MM.1S (cell line): ENCODE results near the gene NLRP12.
"Not testable (repeated sequence)": the region's sequence is repeated elsewhere in the genome, so short reads cannot be mapped to it uniquely, and the experiment has no call there.

Experiments
- DNase-seq: peaks from one replicate; pipeline ENCODE4 v3.0.0-alpha.2; 2015
- H2AFZ ChIP-seq: fragments of 300-600 bp; sonication (generic); 2 replicates; pipeline ENCODE4 v1.6.0; 2016; ENCODE audit warnings: antibody characterized with exemption, low read length
- H3F3A ChIP-seq: fragments of 300-600 bp; sonication (generic); 2 replicates; pipeline ENCODE4 v1.6.1; 2016; ENCODE audit warnings: mild to moderate bottlenecking, antibody characterized with exemption, low read length, moderate library complexity, mixed read lengths; ENCODE audit not compliant: insufficient read depth
- H3K27ac ChIP-seq: fragments of 300-600 bp; sonication (generic); 2 replicates; pipeline ENCODE4 v1.5.1; 2016; ENCODE audit warnings: mild to moderate bottlenecking, low read length
- H3K27me3 ChIP-seq: fragments of 300-600 bp; sonication (generic); replicated peaks from 2 replicates; pipeline ENCODE4 v1.6.0; 2016; ENCODE audit warnings: low read length; ENCODE audit not compliant: insufficient read depth
- H3K36me3 ChIP-seq: fragments of 300-600 bp; sonication (generic); replicated peaks from 2 replicates; pipeline ENCODE4 v1.6.1; 2016; ENCODE audit warnings: mild to moderate bottlenecking, low read length, mixed read lengths; ENCODE audit not compliant: insufficient read depth
- H3K4me1 ChIP-seq: fragments of 300-600 bp; sonication (generic); 2 replicates; pipeline ENCODE4 v1.6.1; 2016; ENCODE audit warnings: low read length, mixed read lengths
- H3K4me2 ChIP-seq: fragments of 300-600 bp; sonication (generic); 2 replicates; pipeline ENCODE4 v1.6.0; 2016; ENCODE audit warnings: low read depth, low read length
- H3K4me3 ChIP-seq: fragments of 300-600 bp; sonication (generic); 2 replicates; pipeline ENCODE4 v1.5.1; 2016; ENCODE audit warnings: low read length, mixed read lengths
- H3K79me2 ChIP-seq: fragments of 300-600 bp; sonication (generic); 2 replicates; pipeline ENCODE4 v1.6.1; 2016; ENCODE audit warnings: mixed run types, low read length, mixed read lengths
- H3K9ac ChIP-seq: fragments of 300-600 bp; sonication (generic); 2 replicates; pipeline ENCODE4 v1.6.1; 2016; ENCODE audit warnings: low read length, mixed read lengths
- H3K9me2 ChIP-seq: fragments of 300-600 bp; sonication (generic); replicated peaks from 2 replicates; pipeline ENCODE4 v1.6.1; 2016; ENCODE audit warnings: mild to moderate bottlenecking, low read length, mixed read lengths; ENCODE audit not compliant: insufficient read depth
- H3K9me3 ChIP-seq: fragments of 300-600 bp; sonication (generic); replicated peaks from 2 replicates; pipeline ENCODE4 v1.6.1; 2016; ENCODE audit warnings: mild to moderate bottlenecking, low read length, mixed read lengths; ENCODE audit not compliant: insufficient read depth
- H4K20me1 ChIP-seq: fragments of 300-600 bp; sonication (generic); 2 replicates; pipeline ENCODE4 v1.6.1; 2016; ENCODE audit warnings: mild to moderate bottlenecking, low read length, moderate library complexity, mixed read lengths; ENCODE audit not compliant: insufficient read depth
- EZH2 ChIP-seq: fragments of 300-600 bp; sonication (generic); optimal IDR thresholded peaks from 2 replicates; pipeline ENCODE3; 2017; ENCODE audit warnings: low read depth, mild to moderate bottlenecking, antibody characterized with exemption, low read length, mixed read lengths
- EZH2phosphoT487 ChIP-seq: fragments of 300-600 bp; sonication (generic); IDR thresholded peaks from 2 replicates; pipeline ENCODE4 v1.6.1; 2018; ENCODE audit warnings: antibody characterized with exemption, low read length
- TF ChIP-seq, protein P1 (sequence below): fragments of 300-600 bp; sonication (generic); IDR thresholded peaks from 2 replicates; pipeline ENCODE4 v1.5.1; 2016; ENCODE audit warnings: antibody characterized with exemption, low read length, mixed read lengths

NLRP12 gene

DNA sequence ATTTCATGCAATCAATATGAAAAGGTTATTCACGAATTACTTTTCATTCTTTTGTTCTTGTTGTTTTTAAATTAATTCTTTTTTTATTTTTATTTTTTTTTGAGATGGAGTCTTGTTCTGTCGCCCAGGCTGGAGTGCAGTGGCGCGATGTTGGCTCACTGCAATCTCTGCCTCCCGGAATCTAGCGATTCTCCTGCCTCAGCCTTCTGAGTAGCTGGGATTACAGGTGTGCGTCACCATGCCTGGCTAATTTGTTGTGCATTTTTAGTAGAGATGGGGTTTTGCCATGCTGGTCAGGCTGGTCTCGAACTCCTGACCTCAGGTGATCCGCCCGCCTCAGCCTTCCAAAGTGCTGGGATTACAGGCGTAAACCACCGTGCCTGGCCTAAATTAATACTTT lies 16.1 kb upstream of the NLRP12 start:
- H2AFZ ChIP-seq, H3K4me2 ChIP-seq, DNase-seq: not testable (repeated sequence)

DNA sequence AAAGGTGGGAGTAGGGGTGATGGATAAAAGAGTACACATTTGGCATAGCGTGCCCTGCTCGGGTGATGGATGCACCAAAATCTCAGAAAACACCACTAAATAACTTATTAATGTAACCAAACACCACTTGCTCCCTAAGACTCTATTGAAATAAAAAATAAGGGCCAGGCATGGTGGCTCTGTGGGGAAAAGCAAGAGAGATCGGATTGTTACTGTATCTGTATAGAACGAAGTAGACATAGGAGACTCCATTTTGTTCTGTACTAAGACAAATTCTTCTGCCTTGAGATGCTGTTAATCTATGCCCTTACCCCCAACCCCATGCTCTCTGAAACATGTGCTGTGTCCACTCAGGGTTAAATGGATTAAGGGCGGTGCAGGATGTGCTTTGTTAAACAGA lies 14.3 kb upstream of the NLRP12 start:
- not testable (repeated sequence) for H3K9ac ChIP-seq, H3K27ac ChIP-seq, H2AFZ ChIP-seq, H3K9me3 ChIP-seq, H3K4me1 ChIP-seq, H4K20me1 ChIP-seq, H3F3A ChIP-seq, H3K9me2 ChIP-seq, DNase-seq, H3K4me3 ChIP-seq, H3K36me3 ChIP-seq, H3K27me3 ChIP-seq, H3K79me2 ChIP-seq, H3K4me2 ChIP-seq

More for the DNA sequence above, 16.1 kb upstream of the NLRP12 start:
- H3K36me3 ChIP-seq, H3K4me1 ChIP-seq, H3K9me3 ChIP-seq, H3K9ac ChIP-seq, H3K4me3 ChIP-seq, H3F3A ChIP-seq, H3K9me2 ChIP-seq, H3K79me2 ChIP-seq, H3K27ac ChIP-seq, H4K20me1 ChIP-seq: not testable (repeated sequence)
- peaks cover 12% of the 10 kb centered on the region; the same call in 1 of the 2 replicates for H3K27me3 ChIP-seq

DNA sequence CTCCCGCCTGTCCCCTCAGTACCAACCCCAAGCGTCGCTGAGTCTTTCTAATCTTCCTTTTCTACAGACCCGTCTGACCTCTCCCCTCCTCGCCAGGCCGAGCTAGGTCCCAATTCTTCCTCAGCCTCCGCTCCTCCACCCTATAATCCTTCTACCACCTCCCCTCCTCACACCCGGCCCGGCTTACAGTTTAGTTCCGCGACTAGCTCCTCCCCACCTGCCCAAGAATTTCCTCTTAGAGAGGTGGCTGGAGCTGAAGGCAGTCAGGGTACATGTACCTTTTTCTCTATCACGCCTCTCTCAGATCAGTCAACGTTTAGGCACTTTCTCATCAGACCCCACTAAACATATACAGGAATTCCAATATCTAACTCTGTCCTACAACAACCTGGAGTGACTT lies 8.7 kb upstream of the NLRP12 start:
- H3K27ac ChIP-seq, H3K4me2 ChIP-seq, H3K79me2 ChIP-seq, H3K4me1 ChIP-seq, H3K9me3 ChIP-seq, H3K9ac ChIP-seq, H2AFZ ChIP-seq, H3K27me3 ChIP-seq, H4K20me1 ChIP-seq, H3K9me2 ChIP-seq, DNase-seq, H3F3A ChIP-seq, H3K4me3 ChIP-seq, H3K36me3 ChIP-seq: not testable (repeated sequence)

DNA sequence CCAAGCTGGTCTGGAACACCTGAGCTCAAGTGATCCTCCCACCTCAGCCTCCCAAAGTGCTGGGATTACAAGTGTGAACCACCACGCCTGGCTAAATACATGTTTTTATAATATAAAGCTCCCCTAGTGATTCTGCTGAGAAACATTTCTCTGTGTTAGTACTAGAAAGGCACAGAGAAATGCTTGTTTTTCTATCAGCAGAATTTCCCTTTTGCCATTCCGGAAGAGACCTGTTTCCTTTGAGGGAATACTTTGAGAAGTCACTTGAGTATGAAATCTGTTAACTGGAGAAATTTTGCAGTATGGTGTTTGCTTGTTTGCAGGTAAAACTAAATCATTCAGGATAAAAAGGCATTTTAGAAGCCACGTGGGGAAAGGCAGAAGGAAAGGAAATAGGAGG lies 4.4 kb upstream of the NLRP12 start:
- H3K4me3 ChIP-seq = no peak overlapping the region
- no peaks in the 10 kb centered on the region for H3F3A ChIP-seq
- TF ChIP-seq EZH2 = no peak
- TF ChIP-seq, protein P1, sequence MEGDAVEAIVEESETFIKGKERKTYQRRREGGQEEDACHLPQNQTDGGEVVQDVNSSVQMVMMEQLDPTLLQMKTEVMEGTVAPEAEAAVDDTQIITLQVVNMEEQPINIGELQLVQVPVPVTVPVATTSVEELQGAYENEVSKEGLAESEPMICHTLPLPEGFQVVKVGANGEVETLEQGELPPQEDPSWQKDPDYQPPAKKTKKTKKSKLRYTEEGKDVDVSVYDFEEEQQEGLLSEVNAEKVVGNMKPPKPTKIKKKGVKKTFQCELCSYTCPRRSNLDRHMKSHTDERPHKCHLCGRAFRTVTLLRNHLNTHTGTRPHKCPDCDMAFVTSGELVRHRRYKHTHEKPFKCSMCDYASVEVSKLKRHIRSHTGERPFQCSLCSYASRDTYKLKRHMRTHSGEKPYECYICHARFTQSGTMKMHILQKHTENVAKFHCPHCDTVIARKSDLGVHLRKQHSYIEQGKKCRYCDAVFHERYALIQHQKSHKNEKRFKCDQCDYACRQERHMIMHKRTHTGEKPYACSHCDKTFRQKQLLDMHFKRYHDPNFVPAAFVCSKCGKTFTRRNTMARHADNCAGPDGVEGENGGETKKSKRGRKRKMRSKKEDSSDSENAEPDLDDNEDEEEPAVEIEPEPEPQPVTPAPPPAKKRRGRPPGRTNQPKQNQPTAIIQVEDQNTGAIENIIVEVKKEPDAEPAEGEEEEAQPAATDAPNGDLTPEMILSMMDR = no peak
- TF ChIP-seq EZH2phosphoT487 = no peak
- H2AFZ ChIP-seq = no peak overlapping the region
- H3K4me2 ChIP-seq = no peak overlapping the region
- no peaks in the 10 kb centered on the region for H3K79me2 ChIP-seq
- no peaks in the 10 kb centered on the region for H3K36me3 ChIP-seq
- no peak overlapping the region for H3K27ac ChIP-seq
- H3K9ac ChIP-seq = no peak overlapping the region
- no peaks in the 10 kb centered on the region for H3K9me3 ChIP-seq
- no peaks in the 10 kb centered on the region for H4K20me1 ChIP-seq
- no peaks in the 10 kb centered on the region for H3K4me1 ChIP-seq
- no peak for DNase-seq
- peaks cover 6% of the 10 kb centered on the region for H3K27me3 ChIP-seq
- H3K9me2 ChIP-seq = no peaks in the 10 kb centered on the region

DNA sequence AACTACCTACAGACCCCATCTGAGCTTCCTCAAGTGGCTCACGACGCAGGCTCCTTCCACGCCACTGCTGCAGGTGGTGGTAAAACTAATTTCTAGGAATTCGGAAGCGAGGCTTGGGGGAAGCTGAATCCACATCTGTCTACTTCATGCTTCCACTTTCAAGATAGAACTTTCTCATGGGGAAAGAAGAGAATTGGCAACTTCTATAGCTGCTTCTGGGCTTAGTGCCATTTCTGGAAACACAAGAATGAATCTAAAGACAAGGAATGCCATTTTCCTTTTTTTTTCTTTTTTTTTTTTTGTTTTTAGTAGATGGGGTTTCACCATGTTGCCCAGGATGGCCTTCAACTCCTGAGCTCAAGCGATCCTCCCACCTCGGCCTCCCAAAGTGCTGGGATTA lies 2.8 kb upstream of the NLRP12 start:
- Histone ChIP-seq H2AFZ (no peak overlapping the region), H3K27me3 (peaks cover 6% of the 10 kb centered on the region), H3F3A (no peaks in the 10 kb centered on the region), H3K79me2 (no peaks in the 10 kb centered on the region), H3K27ac (no peak overlapping the region), H3K9me2 (no peaks in the 10 kb centered on the region), H3K36me3 (no peaks in the 10 kb centered on the region), H3K9me3 (no peaks in the 10 kb centered on the region), H4K20me1 (no peaks in the 10 kb centered on the region), H3K9ac (no peak overlapping the region), H3K4me3 (no peak overlapping the region), H3K4me2 (no peak overlapping the region), H3K4me1 (no peaks in the 10 kb centered on the region)
- DNase-seq = no peak
- TF ChIP-seq EZH2phosphoT487 (no peak), EZH2 (no peak)
- TF ChIP-seq, protein P1 = no peak
